AG09309 (cell line): ENCODE data around the gene KCNC4.

ENCODE experiments used
- DNase-seq: peaks from one replicate; pipeline ENCODE4 v3.0.0-alpha.2; 2010; ENCODE audit warnings: low read depth
- H3K4me3 ChIP-seq: 2 replicates; pipeline ENCODE4 v1.5.1; 2011; ENCODE audit warnings: mild to moderate bottlenecking, low read depth, low read length, moderate library complexity; ENCODE audit not compliant: control insufficient read depth
- CTCF ChIP-seq: IDR thresholded peaks from 2 replicates; pipeline ENCODE4 v1.5.1; 2011; ENCODE audit warnings: mild to moderate bottlenecking, low read depth, low read length, inconsistent platforms; ENCODE audit not compliant: insufficient read depth, control insufficient read depth; ENCODE audit errors: missing control alignments

KCNC4 gene

GRCh38 chr1:110255392-110255787 lies 45.3 kb downstream of the KCNC4 start:
- TF ChIP-seq CTCF: no peak
- no peak overlapping the region for H3K4me3 ChIP-seq
- DNase-seq: no peak

DNA sequence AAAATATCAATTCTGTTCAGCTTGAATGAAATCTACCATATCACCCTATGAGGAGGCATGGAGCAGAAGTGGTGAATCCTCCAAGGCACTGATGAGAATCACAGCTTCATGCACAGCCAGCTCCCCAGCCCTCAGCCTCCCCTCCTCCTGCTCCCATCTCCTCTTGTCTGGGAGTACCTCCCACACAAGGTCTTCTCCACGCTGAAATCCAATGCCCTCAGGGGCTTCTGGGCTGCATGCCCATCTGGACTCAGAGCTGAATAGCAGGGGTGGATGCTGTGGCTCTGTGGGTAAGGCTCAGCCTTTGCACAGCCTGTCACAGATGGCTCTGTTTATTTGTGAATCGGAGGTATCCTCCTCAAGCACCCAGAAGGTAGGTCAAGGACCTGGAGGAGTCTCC lies 48.6 kb downstream of the KCNC4 start:
- DNase-seq: no peak
- TF ChIP-seq CTCF: no peak
- no peak overlapping the region for H3K4me3 ChIP-seq

DNA sequence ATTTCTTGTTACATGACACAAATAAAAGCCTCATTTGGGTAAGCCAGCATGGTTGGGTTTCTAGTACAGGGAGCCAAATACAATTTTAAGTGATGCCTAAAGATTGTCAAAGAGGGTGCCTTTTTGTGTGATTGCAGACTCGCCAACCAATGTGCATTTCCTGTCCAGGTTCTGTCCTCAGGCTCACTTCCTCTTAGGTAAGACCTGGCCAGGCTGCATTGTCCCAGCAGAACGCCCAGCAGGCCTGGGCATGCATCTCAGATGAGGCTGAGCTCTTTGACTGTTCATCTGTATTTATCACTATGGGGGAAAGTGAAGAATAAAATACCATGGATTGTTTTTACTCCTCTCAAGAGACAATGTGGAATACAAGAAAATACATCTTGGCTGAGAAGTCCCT lies 49.7 kb downstream of the KCNC4 start:
- DNase-seq: no peak
- no peak for TF ChIP-seq CTCF
- no peak overlapping the region for H3K4me3 ChIP-seq
